Kidney glomerular epithelial cell (primary cell): Measurements from ENCODE around the gene HOXC6.
"Not testable (repeated sequence)": the region's sequence is repeated elsewhere in the genome, so short reads cannot be mapped to it uniquely, and the experiment has no call there.

Source experiments
- DNase-seq: peaks from one replicate; lab custom pipeline; 2025; lab: John Stamatoyannopoulos, UW

HOXC6 gene

DNA sequence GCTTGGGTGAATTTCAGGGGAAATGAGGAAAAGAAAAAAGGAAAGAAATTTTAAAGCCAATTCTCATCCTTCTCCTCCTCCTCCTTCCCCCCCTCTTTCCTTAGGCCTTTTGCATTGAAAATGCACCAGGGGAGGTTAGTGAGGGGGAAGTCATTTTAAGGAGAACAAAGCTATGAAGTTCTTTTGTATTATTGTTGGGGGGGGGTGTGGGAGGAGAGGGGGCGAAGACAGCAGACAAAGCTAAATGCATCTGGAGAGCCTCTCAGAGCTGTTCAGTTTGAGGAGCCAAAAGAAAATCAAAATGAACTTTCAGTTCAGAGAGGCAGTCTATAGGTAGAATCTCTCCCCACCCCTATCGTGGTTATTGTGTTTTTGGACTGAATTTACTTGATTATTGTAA is 27.3 kb downstream of the HOXC6 start:
- no peak for DNase-seq

DNA sequence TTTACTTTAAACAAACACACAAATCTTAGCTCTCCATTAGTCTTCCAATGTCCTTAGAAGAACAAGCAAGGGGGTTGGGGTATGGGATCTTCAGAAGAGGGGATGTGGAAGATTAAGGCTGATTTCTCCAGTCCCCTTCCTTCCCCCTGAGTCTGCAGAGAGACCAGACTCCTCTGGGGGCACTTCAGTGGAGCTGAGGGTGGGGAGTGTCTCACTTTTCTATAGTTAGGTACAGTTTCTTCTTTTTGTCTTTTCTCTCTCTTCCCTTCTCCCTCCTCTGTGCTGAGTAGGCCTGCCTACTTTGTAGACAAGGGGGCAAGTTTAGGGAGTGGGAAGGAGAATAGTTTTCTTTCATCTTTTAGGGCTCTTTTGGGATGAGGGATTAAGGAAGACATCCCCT is 27.9 kb downstream of the HOXC6 start:
- no peak for DNase-seq

DNA sequence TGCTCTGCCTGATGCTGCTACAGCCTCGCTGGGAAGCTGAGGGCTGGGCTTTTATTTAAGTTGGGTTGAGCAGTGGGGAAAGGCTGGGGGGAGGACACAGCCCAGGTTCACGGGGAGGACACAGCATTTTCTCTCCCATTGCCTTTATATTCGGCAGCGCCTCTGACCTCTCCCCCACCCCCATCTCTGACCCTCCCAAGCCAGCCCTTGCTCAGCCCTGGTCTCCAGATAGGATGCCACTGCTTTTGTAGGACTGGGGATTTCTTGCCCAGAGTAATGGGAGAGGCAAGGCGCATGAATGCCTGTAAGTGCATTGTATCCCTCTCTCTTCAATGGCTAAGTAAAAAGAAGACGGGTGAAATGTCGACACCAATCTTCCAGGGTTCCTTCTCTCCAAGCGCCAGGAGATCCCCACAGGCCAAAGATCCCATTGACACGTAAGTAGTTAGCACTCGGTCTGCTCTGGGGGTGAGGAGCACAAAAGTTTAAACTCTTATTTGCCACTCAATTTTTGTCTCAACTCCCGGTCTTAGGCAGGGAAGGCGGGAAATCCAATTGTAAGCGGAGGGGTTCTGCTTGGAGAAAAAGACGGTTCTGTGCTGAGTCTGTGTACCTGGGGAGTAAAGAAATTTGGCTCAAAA is 30.0 kb downstream of the HOXC6 start:
- DNase-seq, result no peak

DNA sequence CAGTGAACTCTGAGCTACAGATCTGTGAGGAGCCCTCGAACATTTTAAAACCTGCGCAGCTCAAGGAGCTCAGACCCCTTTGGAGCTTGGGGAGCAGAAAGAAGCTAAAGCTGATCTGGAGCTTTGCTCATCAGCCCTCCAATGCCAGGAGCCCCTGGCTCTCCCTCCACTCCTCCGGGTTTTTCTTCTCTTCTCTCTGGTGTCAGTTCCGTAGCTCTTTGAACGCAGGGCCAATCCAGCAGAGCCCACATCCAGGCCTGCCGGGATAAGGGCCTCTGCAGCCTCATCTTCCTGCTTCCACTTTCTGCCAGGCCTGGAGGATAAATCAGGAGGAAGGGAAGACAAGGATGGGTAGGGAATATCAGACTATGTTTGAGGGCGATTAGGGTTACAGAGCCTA is 31.4 kb downstream of the HOXC6 start:
- no peak for DNase-seq

DNA sequence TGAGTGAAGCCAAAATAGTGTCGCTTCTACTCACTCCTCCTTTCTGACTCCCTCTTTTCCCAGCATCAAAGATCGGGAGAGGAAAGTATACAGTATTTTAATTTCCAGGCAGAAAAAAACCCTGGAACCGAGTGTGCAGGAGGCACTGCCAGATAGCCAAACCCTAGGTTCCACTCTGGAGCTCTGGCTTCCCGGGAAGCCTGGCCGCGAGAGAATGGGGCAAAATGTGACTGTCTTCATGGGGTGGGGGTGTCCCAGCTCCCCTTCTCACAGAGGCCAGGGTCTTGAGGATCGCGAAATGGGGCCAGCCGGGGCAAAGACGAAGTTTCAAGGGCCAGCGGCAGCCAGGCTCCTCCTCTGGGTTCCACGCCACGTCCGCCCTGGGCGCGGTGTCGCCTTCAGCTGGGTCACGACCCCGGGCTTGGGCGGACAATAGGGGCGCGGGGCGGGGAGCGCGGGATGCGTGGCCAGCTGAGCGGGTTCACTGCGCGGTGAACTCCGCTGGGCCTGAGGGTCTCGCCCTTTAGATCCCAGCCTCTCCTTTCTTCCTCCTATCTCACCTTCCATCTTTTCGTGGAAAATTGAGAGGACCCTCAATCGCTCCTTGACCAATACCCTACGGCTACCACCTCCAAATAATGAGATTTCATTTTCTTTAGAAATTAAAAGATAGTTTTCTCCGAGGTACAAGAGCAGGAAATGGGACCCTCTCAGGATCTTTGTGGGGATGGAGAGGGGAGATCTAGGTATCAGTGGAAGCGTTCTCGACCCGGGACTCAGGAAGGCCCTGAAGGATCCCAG is 32.1 kb downstream of the HOXC6 start:
- DNase-seq, result no peak

DNA sequence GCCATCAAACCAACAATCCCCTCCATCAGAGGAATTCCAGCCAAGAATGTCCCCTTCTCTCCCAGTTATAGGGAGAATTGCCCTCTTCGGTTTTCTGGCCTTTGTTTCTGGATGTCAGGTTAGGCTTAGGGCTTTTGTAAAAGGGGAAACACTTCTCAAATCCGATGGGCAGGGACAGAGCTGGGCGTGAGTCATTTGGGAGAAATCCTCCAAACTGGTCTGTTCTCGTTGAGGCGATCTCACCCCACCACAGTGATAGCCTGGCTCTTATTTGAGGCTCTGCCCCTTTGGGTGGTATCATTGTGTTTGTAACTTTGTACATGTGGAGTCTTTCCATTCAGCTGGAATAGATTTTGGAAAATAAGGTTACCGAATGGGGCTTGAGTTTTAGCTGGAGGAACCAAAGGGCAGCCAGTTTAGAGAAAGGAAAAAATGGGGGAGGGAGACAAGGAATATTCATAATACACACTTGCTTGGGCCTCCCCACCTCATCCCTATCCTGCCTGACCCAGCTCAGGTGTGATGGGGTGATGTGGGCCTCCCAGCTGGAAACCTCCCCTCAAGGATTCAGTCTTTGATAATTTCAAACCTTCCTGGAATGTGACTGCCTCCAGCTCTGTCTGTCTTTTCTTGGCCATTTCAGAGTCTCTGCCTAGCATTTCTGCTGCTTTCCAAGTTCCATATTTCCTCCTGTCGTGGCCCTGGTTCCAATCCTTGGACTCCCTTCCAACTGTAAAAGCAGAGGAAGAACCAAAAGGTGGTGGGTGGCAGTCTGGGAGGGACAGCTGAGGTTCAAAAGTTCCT is 32.9 kb downstream of the HOXC6 start:
- no peak for DNase-seq

DNA sequence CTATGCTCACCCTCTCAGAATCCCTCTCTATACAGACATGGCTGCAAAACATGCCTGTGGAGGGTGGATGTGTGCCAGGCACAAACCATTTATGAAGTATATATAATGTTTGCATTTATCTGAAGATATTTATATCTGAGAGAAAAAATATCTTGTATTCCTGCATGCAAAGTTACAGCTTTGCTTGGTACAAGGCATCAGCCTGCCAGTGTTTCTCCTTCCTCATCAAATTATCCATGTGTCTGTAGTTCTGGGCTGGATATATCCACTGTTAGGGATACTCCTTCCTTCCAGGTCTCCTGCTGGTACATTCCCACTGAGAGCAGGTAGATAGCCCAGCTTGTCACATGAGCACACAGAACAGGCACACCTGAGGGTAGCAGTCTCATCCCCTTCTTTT is 37.4 kb downstream of the HOXC6 start:
- DNase-seq, result no peak

DNA sequence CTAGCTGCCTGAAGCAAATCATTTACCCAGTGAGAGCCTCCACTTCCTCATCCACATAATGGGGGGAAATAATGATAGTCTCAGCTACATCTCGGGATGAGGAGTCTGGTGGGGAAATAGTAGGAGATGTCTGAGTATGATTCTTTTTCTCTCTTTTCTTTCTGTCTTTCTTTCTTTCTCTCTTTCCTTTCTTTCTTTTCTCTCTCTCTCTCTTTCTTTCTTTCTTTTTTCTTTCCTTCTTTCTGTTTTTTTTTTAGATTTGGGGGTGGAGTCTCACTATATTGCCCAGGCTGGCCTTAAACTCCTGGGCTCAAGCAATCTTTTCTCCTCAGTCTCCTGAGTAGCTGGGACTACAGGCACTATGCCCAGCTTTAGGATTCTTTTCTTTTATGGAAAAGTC is 38.2 kb downstream of the HOXC6 start:
- DNase-seq, result no peak

DNA sequence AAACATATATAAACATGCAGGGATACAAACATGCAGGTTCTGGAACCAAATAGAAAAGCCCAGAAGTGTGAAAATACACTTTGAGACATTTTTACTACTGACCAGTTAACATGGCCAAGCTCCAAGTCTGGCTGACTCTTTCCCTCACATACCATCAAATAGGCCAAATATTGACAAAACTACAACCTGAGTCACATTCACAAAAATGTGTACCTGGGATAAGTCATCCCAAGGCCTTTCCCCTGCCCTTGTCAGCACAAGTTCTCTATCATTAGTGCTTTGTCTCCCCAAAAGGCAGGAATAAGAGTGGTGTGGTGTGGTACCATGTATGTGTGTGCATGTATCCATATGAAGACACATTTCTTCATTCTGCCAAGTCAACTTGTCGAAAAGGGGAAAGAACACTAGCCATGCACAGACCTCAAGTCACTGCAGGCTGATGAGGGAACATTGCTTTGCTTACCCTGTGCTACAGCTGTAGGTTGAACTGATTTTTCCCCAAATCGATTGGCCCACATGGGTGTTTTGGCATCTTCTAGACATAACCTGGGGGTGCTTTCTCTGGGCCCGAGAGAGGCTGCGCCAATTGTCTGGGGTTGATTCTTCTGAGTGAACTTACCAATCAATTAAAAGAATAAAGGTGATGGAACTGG is 40.3 kb downstream of the HOXC6 start:
- no peak for DNase-seq

DNA sequence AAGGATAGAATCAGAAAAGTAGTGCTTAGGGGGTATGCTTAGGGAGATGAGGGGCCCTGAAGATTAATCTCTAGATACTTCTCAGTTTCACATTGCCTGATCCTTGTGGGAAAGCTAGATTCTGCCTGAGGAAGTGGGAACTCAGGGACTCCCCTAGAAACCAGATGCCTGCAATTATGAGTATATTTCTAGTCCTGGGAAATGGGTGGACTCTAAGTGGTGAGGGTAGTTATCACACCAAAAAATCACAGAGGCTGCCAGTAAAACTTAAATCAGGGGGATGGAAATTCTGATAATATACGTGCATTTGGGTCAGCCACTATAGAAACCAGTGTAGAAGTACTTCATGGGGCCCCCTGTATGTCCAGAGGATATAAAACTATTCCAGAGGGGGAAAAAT is 43.7 kb downstream of the HOXC6 start:
- no peak for DNase-seq

DNA sequence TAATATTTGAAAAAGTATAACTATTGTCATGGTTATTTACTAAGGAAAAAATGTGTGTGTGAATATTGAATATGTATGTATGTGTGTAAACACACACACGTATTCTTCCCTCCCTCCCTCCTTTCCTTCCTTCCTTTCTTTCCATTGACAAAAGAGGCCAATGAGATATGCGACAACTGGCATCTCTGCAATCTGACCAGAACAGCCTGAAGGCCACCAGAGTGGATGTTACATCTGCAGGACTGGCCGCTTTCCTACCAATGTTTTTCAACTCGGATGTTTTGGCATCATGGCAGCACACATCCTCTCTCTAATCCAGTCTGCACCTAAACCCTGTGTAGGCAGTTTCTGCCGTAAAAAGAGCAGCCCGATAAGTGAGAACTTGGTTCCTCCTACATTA is 46.1 kb downstream of the HOXC6 start:
- DNase-seq, result no peak

DNA sequence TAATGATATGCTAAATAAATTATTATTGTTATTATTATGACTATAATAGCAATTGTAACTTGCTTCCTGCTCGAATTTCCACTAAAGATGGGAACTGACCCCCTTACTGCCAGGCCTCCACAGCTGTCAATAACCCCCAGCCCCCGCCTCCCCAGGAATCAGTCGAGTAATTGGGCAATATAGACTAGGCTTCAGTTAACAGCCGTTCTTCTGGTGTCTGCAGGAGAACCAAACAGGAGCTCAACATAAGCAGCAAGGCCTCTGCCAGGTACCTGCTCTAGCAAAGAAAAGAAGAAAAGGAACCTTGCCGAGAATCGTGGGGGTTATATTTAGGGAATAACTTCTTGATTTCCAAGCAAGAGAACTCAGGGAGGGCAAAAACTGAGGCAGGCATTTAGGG is 47.2 kb downstream of the HOXC6 start:
- no peak for DNase-seq

DNA sequence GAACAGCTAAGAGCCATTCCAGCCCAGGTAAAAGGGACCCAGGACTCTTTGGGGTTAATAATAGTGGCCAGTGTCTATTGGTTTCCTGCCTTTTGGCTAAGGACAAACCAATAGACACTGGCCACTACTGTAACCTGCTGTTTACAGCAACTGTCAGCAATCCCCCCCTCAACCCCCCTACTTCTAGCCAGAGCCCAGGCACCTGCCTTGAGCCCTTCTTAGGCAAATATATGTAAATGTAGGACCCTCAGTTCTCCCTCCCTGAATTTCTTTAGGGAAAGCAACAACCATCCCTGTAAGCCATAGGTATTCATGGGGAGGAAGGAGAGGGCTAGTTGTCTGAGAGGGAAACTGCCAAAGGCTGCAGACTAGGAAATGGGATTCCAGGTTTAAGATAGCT is 47.7 kb downstream of the HOXC6 start:
- DNase-seq, result no peak

DNA sequence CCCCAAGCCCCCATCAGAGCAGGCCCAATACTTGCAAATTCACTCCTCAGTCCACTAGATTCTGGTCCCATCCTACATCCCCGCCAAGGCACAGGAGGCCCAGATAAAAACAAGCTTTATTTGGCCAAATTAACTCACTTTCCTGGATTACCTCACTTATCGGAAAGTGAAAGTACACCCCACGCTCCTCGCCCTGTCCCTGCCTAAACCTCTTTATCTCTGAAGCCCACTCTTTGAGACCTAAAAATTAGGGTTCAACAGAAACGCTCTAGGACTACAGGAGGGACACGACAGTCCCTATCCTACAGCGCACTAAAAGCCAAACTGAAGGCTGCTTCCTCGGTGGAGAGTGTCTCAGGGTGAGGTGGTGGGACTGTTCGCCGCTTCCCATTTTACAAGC is 49.6 kb downstream of the HOXC6 start:
- not testable (repeated sequence) for DNase-seq

DNA sequence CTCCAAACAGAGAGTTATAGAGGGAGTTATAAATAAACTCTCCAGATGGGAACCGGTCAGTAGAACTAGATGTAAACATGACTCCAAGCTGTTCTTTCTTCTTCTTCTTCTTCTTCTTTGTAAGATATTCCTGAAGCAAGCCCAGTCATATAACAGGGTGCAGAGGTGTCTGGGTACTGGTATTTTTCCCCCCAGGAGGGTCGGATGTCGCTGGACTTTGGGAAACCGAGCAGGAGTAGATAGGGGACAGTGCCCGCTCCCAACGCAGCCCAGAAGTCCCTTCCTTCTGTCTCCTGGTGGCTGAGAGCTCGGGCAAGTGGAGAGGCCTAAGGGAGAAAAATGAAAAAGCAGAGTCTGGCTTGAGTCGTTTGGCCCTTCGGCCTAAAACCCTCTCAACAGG is 50.9 kb downstream of the HOXC6 start:
- not testable (repeated sequence) for DNase-seq
